ENCODE measurements around the gene TERC. TPM values are rescaled to one million over a fixed set of nuclear protein-coding genes. Genes with fewer than 3 reads are reported as not detected.
A peak's percentile ranks its signal among the peaks of the same experiment; 100 is the strongest.
"Not testable (repeated sequence)": the region's sequence is repeated elsewhere in the genome, so short reads cannot be mapped to it uniquely, and the experiment has no call there.

The TERC gene
- total RNA-seq, 1 experiment from 2014 or later = 7.9 TPM

GRCh38 chr3:169746924-169747323, 17.9 kb downstream of the TERC start:
- BruUV-seq (replicated peaks) = no TSS peak
- no peak for DNase-seq (ENCODE audit: unreplicated experiment)
- Mint-ChIP-seq H3K4me1 (ENCODE audit: insufficient read depth, unreplicated experiment) (peaks cover 9% of the 10 kb centered on the region), H3K36me3 (ENCODE audit: insufficient read depth, unreplicated experiment) (no peaks in the 10 kb centered on the region), H3K9me3 (ENCODE audit: unreplicated experiment) (no peaks in the 10 kb centered on the region), H3K4me3 (ENCODE audit: unreplicated experiment) (no peak overlapping the region), H3K27me3 (ENCODE audit: insufficient read depth, unreplicated experiment) (no peaks in the 10 kb centered on the region), H3K27ac (ENCODE audit: low read depth, unreplicated experiment) (no peak overlapping the region)
- ChIA-PET POLR2A (interaction anchor here (0.6 kb wide), 1 partner anchor 585 kb away, joined by 3 read pairs; no protein-coding TSS in a partner anchor), CTCF (interaction anchor here (1.7 to 3.5 kb wide), 2 partner anchors 599 to 882 kb away, joined by 3 to 40 read pairs; no protein-coding TSS in a partner anchor)
- intact Hi-C loops (cut with micrococcal nuclease) = loop anchor here (10.0 kb wide), 2 partner anchors 82 to 702 kb away; partner anchors contain the start of gene MECOM
- no peak for TF ChIP-seq CTCF (IDR thresholded peaks at IDR 0.05; ENCODE audit: unreplicated experiment)

GRCh38 chr3:169744366-169745054, 20.4 kb downstream of the TERC start:
- no peaks in the 10 kb centered on the region for H3K9me3 Mint-ChIP-seq (ENCODE audit: unreplicated experiment)

GRCh38 chr3:169739067-169739466, 25.8 kb downstream of the TERC start:
- CTCF ChIA-PET = interaction anchor here (1.6 kb wide), 1 partner anchor 8 kb away, joined by 4 read pairs; no protein-coding TSS in a partner anchor

More at GRCh38 chr3:169744366-169745054, 20.4 kb downstream of the TERC start:
- no peaks in the 10 kb centered on the region for H3K36me3 Mint-ChIP-seq (ENCODE audit: insufficient read depth, unreplicated experiment)
- BruUV-seq (replicated peaks) = no TSS peak
- no peak overlapping the region for H3K27ac Mint-ChIP-seq (ENCODE audit: low read depth, unreplicated experiment)
- TF ChIP-seq CTCF (IDR thresholded peaks at IDR 0.05; ENCODE audit: unreplicated experiment) = peak; percentile 24
- ChIA-PET CTCF (interaction anchor here (0.6 to 3.5 kb wide), 29 partner anchors 9 to 1538 kb away, joined by 3 to 40 read pairs (median 4); no protein-coding TSS in a partner anchor), POLR2A (interaction anchor here (0.9 to 2.2 kb wide), 2 partner anchors 10 to 596 kb away, joined by 3 to 8 read pairs; no protein-coding TSS in a partner anchor)
- no peaks in the 10 kb centered on the region for H3K27me3 Mint-ChIP-seq (ENCODE audit: insufficient read depth, unreplicated experiment)
- no peak overlapping the region for H3K4me3 Mint-ChIP-seq (ENCODE audit: unreplicated experiment)
- H3K4me1 Mint-ChIP-seq (ENCODE audit: insufficient read depth, unreplicated experiment) = peaks cover 9% of the 10 kb centered on the region
- intact Hi-C loops (cut with micrococcal nuclease) = loop anchor here (1.0 to 10.0 kb wide), 6 partner anchors 80 to 1534 kb away; partner anchors contain the start of gene MECOM
- DNase-seq (ENCODE audit: unreplicated experiment) = no peak

GRCh38 chr3:169731857-169732256, 33.0 kb downstream of the TERC start:
- BruUV-seq (replicated peaks); DNase-seq (ENCODE audit: unreplicated experiment); intact Hi-C loops (cut with micrococcal nuclease); H3K27me3 Mint-ChIP-seq (ENCODE audit: insufficient read depth, unreplicated experiment); H3K27ac Mint-ChIP-seq (ENCODE audit: low read depth, unreplicated experiment); H3K4me3 Mint-ChIP-seq (ENCODE audit: unreplicated experiment); H3K4me1 Mint-ChIP-seq (ENCODE audit: insufficient read depth, unreplicated experiment); H3K36me3 Mint-ChIP-seq (ENCODE audit: insufficient read depth, unreplicated experiment); H3K9me3 Mint-ChIP-seq (ENCODE audit: unreplicated experiment): not testable (repeated sequence)
- POLR2A ChIA-PET = interaction anchor here (0.7 kb wide), 1 partner anchor 1580 kb away, joined by 4 read pairs; no protein-coding TSS in a partner anchor
- CTCF ChIA-PET = interaction anchor here (0.7 to 1.5 kb wide), 3 partner anchors 8 to 606 kb away, joined by 3 to 4 read pairs (median 3); no protein-coding TSS in a partner anchor

More at GRCh38 chr3:169739067-169739466, 25.8 kb downstream of the TERC start:
- no peak for TF ChIP-seq CTCF (IDR thresholded peaks at IDR 0.05; ENCODE audit: unreplicated experiment)
- H3K4me3 Mint-ChIP-seq (ENCODE audit: unreplicated experiment) = no peak overlapping the region
- no peaks in the 10 kb centered on the region for H3K36me3 Mint-ChIP-seq (ENCODE audit: insufficient read depth, unreplicated experiment)
- no peak for DNase-seq (ENCODE audit: unreplicated experiment)
- no peak overlapping the region for H3K27ac Mint-ChIP-seq (ENCODE audit: low read depth, unreplicated experiment)
- no peaks in the 10 kb centered on the region for H3K27me3 Mint-ChIP-seq (ENCODE audit: insufficient read depth, unreplicated experiment)
- no peaks in the 10 kb centered on the region for H3K4me1 Mint-ChIP-seq (ENCODE audit: insufficient read depth, unreplicated experiment)
- POLR2A ChIA-PET = interaction anchor here (0.7 kb wide), 1 partner anchor 597 kb away, joined by 3 read pairs; no protein-coding TSS in a partner anchor
- intact Hi-C loops (cut with micrococcal nuclease) = no loop called here
- BruUV-seq (replicated peaks) = no TSS peak
- H3K9me3 Mint-ChIP-seq (ENCODE audit: unreplicated experiment) = peaks cover 14% of the 10 kb centered on the region

All from MCF 10A (cell line).